Measurements from ENCODE around the gene ADSS2.

DNA sequence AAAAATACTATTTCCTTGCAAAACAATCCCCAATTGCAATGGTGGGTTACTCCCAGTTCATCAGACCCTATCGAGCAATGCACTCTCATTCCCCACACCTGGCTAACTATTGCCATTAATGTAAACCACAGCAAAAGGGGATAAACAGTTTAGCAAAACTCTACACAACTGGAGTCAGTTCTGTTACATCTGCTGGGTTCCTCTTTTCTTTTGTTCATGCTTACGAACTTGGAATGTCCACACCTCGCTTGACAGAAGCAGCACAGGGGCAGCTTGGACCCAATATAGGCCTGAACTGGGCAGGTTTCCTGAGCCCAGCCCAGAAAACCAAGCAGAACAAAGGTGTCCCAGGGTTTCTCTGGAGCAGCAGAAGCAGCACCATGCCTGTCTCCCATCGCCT lies 57.4 kb downstream of the ADSS2 start:
- TF ChIP-seq, protein P1, sequence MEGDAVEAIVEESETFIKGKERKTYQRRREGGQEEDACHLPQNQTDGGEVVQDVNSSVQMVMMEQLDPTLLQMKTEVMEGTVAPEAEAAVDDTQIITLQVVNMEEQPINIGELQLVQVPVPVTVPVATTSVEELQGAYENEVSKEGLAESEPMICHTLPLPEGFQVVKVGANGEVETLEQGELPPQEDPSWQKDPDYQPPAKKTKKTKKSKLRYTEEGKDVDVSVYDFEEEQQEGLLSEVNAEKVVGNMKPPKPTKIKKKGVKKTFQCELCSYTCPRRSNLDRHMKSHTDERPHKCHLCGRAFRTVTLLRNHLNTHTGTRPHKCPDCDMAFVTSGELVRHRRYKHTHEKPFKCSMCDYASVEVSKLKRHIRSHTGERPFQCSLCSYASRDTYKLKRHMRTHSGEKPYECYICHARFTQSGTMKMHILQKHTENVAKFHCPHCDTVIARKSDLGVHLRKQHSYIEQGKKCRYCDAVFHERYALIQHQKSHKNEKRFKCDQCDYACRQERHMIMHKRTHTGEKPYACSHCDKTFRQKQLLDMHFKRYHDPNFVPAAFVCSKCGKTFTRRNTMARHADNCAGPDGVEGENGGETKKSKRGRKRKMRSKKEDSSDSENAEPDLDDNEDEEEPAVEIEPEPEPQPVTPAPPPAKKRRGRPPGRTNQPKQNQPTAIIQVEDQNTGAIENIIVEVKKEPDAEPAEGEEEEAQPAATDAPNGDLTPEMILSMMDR (IDR thresholded peaks at IDR 0.05), result no peak
- no peak for TF ChIP-seq POLR2A (IDR thresholded peaks at IDR 0.05)
